GM21723 (cell line): ENCODE data around the gene ADK.
"Not testable (repeated sequence)": the region's sequence is repeated elsewhere in the genome, so short reads cannot be mapped to it uniquely, and the experiment has no call there.

Source experiments
- ATAC-seq: cut with Tn5 transposase; IDR thresholded peaks from one replicate; pipeline ENCODE4 v1.9.1; 2021; ENCODE audit warnings: mild to moderate bottlenecking, moderate library complexity; ENCODE audit not compliant: unreplicated experiment

Gene ADK

GRCh38 chr10:74460812-74461211 is 309.8 kb downstream of the ADK start:
- ATAC-seq, result no peak

DNA sequence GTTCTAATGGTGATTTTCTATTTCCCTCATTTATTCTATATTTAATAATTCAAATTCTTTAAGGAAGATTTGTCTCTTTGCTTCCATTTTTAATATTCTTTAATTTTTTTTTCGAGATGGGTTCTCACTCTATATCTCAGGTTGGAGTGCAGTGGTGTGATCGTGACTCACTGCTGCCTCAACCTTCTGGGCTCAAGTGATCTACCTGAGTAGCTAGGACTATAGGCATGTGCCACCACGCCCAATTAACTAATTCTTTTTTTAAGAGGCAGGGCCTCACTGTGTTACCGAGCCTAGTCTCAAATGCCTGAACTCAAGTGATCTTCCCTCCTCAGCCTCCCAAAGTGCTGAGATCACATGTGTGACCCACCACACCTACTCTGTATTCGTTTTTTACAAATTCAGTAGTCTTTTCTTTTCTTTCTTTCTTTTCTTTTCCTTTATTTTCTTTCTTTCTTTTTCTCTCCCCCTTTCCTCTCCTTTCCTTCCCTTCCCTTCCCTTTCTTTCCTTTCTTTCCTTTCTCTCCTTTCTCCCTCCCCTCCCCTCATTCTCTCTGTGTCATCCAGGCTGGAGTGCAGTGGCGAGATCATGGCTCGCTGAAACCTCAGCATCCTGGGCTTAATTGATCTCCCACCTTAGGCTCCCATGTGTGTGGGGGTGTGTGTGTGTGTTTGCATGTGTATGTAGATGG is 323.1 kb downstream of the ADK start:
- no peak for ATAC-seq

DNA sequence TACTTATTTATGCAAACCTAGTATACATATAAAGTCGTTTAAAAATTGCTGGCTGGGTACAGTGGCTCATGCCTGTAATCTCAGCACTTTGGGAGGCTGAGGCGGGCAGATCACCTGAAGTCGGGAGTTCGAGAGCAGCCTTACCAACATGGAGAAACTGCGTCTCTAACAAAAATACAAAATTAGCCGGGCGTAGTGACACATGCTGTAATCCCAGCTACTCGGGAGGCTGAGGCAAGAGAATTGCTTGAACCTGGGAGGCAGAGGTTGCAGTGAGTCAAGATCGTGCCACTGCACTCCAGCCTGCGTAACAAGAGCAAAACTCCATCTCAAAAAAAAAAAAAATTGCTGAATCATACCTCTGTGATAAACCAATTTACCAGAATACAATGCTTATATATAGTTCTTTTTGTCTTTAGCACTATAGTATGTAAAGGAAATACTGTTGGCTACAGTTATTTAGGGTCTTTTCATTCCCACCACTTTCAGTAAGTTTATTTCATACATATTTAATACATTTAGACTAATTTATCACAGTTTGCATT is 325.2 kb downstream of the ADK start:
- not testable (repeated sequence) for ATAC-seq

GRCh38 chr10:74480778-74481177 is 329.8 kb downstream of the ADK start:
- ATAC-seq, result no peak

DNA sequence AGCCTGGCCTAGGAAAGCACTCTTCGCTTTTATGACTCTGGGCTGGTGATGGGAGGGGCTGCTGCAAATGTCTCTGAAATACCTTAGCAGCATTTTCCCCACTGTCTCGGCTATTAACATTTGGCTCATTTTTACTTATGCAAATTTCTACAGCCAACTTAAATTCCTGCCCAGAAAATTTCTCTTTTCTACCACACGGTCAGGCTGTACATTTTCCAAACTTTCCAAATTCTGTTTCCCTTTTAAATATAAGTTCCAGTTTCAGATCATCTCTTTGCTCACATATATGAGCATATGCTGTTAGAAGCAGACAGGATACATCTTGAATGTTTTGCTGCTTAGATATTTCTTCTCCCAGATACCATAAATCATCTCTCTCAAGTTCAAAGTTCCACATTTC is 332.3 kb downstream of the ADK start:
- ATAC-seq, result no peak

DNA sequence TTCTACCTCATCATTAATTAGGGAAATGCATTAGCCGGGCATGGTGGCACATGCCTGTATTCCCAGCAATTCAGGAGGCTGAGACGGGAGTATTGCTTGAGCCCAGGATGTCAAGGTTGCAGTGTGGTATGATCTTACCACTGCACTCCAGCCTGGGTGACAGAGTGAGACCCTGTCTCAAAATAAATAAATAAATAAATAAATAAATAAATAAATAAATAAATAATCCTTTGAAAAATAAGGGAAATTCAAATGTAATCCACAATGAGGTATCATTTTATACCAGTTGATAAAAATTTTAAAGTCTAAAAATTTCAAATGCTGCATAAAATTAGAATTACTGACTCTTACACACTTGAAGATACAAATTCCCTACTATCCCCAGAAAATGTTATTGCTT is 334.3 kb downstream of the ADK start:
- ATAC-seq, result no peak

GRCh38 chr10:74486659-74487058 is 335.6 kb downstream of the ADK start:
- no peak for ATAC-seq

DNA sequence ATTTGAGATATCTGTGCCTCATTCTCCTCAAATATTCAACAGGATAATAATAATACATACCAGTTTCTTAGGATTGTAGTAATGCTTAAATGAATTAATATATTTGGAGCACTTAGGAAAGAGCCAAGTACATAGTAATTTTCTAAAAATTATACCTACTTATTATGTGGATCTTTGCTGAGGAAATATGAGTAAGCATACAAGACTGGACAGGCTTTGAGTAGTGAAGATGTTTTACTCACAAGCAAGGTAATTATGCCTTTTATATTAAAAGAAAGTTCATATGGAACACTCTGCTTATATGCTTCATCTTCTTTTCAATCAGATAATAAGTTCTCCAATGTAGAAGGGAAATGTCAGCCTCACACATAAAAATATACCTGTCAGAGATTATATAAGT is 337.9 kb downstream of the ADK start:
- no peak for ATAC-seq

GRCh38 chr10:74490551-74490950 is 339.5 kb downstream of the ADK start:
- no peak for ATAC-seq

GRCh38 chr10:74491014-74491413 is 340.0 kb downstream of the ADK start:
- no peak for ATAC-seq

DNA sequence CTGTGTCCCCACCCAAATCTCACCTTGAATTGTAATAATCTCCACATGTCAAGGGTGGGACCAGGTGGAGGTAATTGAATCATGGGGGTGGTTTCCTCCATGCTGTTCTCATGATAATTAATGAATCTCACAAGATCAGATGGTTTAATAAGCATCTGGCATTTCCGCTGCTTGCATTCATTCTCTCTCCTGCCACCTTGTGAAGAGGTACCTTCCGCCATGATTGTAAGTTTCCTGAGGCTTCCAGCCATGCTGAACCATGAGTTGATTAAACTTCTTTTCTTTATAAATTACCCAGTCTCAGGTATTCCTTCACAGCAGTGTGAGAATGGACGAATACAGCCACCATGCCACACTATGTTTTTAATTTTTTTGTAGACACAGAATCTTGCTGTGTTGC is 345.3 kb downstream of the ADK start:
- not testable (repeated sequence) for ATAC-seq

GRCh38 chr10:74498664-74499063 is 347.6 kb downstream of the ADK start:
- ATAC-seq, result not testable (repeated sequence)

DNA sequence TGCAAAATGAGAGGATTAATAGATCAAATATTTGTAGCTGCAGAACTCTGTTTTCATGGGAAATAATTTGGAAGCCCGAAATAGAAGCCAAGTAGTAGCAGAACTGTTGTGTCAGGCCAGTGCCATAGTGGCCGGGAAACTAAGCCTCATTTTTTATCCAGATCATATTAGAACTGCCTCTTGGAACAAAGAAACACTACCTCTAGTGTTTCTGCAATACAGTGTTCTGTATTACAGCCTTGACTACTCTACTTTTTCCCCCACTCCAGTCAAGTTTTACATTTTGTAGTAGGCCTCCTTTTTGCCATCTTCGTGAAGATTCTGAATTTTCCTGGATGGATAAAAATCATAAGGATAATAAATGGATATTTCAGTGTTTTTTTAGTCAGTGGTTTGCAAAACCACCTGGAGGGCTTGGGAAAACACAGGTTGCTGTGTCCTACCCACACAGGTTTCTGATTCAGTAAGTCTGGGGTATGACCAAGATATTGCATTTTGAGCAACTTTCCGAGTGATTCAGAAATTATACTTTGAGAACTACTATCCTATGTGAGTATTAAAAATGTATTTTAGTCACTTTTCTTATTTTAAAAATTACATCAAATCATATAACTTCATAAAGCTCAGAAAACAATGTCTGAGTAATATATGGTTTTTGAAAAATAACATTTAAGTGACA is 349.1 kb downstream of the ADK start:
- ATAC-seq, result no peak

DNA sequence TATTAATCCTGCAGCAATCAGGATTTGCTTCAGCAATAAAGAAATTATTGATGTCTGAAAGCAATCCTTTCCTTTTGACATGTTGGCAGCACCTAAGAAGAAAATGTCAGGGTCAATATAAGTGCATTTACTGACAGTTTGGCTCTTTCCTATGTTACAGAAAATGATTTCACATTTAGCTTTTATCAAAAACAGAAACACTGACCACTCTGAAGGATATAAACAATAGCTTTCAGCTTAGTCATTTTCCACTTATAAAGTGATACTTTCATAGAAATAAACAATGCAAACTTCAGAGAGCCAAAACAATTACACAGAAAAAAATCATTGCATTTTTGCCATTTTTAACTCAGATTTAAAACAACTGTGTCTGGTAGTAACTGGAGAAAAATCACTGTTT is 349.8 kb downstream of the ADK start:
- ATAC-seq, result no peak

DNA sequence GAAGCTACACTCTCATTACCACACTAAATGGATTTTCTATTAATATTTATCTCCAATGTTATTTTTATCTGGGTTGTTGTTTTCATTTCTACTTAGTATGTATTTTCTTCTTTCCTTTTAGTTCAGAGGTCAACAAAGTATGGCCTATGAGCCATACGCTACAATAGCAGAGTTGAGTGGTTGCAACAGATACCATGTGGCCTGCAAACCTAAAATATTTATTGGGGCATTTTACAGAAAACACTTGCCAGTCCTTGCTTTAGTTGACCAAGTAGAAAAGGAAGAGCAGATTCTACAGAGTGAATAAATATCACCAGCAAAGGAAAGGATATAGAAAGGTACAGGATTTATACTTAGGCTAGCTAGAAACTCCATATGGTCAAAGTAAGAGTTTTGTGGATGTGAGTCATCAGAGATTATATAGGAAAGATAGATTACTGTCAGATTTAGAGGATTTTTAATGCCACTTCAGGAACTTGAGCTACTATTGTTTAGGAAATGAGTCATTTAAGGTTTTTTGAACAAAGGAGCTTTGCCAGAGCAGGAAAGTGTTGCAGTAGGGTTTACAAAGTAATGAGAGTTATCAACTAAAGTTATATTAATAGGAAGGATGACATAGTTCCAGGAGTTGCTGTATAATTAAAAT is 352.1 kb downstream of the ADK start:
- no peak for ATAC-seq

DNA sequence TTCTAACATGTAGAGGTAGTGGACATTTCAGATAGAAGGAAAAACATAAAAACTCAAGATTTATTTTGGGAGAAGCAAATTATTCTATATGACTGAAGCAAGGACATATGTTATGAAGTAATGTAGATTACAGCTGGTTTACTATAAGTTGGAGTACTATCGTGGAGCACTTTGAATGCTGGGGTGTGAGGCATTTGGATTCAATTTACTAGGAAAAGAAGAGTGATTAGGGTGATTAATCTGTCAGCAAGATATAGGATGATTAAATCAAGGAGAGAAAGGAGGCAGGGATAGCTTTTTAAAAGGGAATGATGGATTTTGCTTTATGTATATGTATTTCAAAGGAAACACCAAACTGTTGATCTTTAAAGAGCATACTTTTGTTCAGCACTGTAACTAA is 356.9 kb downstream of the ADK start:
- no peak for ATAC-seq

DNA sequence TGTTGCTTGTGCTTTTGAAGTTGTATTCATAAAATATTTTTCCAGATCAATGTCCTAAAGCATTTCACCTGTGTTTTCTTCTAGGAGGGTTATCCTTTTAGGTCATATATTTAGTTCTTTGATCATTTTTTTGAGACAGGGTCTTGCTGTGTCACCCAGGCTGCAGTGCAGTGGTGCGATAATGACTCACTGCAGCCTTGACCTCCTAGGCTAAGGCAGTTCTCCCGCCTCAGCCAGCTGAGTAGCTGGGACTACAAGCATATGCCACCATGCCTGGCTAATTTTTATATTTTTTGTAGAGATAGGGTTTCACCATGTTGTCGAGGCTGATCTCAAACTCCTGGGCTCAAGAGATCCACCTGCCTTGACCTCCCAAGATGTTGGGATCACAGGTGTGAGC is 359.6 kb downstream of the ADK start:
- ATAC-seq, result no peak

DNA sequence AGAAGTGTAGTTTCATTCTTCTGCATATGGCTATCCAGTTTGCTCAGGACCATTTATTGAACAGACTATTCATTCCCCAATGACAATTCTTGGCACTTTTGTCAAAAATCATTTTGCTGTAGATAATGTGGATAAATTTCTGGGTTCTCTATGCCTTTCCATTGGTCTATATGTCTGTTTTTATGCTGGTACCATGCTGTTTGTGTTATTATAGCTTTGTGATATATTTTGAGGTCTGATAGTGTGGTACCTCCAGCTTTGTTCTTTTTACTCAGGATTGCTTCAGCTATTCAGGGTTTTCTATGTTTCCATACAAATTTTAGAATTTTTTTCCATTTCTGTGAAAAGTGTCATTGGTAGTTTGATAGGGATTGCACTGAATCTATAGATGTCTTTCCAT is 360.0 kb downstream of the ADK start:
- ATAC-seq, result no peak

DNA sequence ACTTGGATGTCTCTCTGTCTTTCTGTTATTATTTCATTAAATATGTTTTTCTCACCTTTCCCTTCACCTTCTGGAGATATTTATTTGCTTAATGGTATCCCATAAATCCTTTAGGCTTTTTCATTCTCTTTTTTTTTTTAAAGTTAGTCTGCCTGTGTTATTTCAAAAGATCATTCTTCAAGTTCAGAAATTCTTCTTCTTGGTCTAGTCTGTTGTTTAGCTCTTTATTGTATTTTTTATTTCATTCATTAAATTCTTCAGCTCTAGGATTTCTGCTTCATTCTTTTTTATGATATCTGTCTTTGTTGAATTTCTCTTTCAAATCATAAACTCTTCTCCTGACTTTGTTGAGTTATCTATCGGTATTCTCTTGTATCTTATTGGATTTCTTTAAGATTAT is 363.3 kb downstream of the ADK start:
- ATAC-seq, result no peak

GRCh38 chr10:74518061-74518460 is 367.0 kb downstream of the ADK start:
- ATAC-seq, result no peak

- no peak for ATAC-seq
Measured at GRCh38 chr10:74521526-74521925, 370.5 kb downstream of the ADK start.

DNA sequence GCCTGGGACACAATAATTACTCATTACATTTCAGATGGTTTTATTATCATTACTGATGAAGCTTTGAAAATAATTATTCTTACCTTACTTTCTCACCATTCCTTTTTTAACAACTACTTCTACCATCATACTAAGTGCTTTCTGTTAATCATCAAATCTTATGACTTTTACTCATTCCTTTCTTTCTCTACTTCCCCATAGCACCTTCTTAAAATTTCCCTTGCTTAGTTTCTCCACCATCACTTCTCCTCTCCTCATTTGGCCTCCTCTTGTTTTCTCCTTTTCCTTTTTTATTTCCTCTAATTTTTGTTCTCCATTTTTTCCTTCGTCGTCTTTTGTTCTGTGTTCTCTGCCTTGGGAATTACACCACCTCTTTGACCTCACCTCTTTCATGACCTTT is 372.2 kb downstream of the ADK start:
- no peak for ATAC-seq
